ENCODE data around the gene AFF2. TPM values are rescaled to one million over a fixed set of nuclear protein-coding genes. Genes with fewer than 3 reads are reported as not detected.
"Not testable (repeated sequence)": the region's sequence is repeated elsewhere in the genome, so short reads cannot be mapped to it uniquely, and the experiment has no call there.

AFF2 gene
- total RNA-seq, 2 donors from 2014 or later: 0.77 to 1.0 TPM

DNA sequence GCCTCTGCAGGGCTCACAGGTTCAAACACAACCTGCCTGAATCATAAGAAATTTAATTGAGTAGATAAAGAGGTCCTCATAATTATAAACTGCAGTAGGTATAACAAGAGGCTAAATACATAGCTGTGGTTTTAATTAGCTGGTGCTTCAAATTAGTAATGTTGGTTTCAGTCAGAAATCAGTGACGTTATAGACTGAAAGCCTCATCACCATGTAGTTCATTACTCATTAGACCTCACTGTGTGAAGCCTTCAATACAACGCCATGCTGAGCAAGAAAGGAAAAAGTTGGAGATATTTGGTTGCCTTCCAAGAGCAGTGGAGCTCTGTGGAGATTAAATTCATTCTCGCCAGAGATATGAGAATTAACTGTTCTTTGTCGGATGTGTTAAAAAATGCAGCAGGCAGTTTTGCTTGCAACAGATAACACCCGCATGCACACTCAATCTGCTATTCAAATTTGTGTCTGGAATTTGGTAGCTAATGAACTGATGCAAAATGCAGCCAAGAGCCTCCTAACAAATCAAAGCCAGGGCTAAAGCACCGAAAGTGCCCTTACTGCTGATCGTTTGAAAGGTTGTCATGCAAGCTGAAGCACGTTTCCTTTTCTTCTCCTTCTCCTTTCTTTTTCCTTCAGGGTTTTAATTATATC is 148.9 kb downstream of the AFF2 start:
- peaks cover 0 to under 1% of the 10 kb centered on the region in 2 donors for H3K36me3 Mint-ChIP-seq
- no peak overlapping the region for H3K27ac Mint-ChIP-seq
- ATAC-seq: peak in 1 of 2 donors; percentile 18

DNA sequence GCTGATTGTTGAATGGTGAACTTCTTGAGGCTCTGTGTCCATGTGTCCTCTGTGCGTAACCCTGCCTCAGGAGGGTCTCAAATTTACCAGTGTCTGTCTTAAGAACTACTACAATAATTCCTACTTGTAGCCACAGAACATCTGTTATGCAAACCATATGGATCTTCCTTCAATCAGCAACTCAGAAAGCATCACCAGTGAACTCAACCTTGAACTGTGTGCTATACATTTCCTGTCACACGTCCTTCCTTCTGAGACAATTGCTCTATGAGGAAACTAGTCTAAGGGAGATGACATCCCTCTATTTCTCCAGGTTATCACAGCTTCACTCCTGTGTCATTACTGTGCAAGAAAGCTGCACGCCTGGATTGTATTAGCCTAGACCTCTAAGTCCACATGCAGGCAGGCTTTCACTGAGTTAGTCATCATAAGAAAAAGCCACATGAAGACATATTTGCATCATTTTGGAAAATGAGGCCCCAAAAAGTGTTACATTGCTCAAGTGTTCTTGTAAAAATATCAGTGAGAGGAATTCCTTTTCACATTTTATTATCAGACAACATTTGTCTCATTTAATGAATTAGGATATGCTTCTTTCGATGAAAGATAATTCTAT is 157.8 kb downstream of the AFF2 start:
- DNase-seq (ENCODE audit: low spot score in 2 of 2): no peak
- Mint-ChIP-seq H3K27ac (no peak overlapping the region), H3K36me3 (peaks cover 0 to 5% of the 10 kb centered on the region in 2 donors), H3K9me3 (peaks cover 5% of the 10 kb centered on the region in 2 donors)
- ATAC-seq: peak in 1 of 2 donors; percentile 38

More for the DNA sequence above, 148.9 kb downstream of the AFF2 start:
- DNase-seq (ENCODE audit: low spot score in 2 of 2): no peak
- H3K9me3 Mint-ChIP-seq: peaks cover 2 to 3% of the 10 kb centered on the region in 2 donors

DNA sequence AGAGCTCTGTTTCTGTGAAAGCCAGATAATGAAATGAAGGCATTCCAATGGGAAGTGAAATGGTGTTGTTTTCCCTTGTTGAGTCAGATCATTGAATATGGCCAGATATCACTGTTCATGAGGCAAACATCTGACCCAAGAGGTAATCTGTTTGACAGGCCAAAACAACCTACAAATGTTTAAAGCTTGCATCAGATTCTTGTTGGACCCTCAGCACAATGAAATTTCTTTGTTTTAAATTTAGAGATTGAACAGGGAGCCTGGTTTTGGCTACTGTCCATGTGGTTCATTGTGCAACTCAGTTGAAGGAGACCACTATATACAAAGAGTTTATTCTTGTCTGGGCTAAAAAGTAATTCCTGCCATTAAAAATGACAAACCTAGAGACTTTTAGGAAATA is 159.1 kb downstream of the AFF2 start:
- Mint-ChIP-seq H3K36me3 (peaks cover 0 to 2% of the 10 kb centered on the region in 2 donors), H3K27ac (no peak overlapping the region), H3K9me3 (peaks cover under 1% of the 10 kb centered on the region in 2 donors)
- ATAC-seq (no peak), DNase-seq (ENCODE audit: low spot score in 2 of 2) (no peak)

DNA sequence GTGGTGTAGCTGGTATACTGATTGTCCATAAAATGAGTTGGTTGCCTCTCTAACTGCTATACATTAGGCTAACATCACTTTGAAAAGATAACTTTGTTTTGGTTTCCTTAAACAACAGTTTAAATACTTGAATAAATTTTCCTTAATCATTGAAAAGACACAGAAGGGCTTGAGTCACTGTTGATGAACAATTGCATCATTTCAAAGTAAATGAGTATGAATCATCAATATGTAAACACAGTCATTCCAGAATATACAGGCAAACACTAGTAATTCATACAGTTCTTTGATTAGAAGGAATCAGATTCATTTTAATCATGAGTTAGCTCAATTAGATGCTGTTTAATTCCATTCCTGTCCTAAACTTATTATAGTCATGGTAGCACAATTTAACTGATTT is 160.6 kb downstream of the AFF2 start:
- Mint-ChIP-seq H3K9me3 (no peaks in the 10 kb centered on the region), H3K27ac (no peak overlapping the region), H3K36me3 (no peaks in the 10 kb centered on the region)
- DNase-seq (ENCODE audit: low spot score in 2 of 2): no peak
- ATAC-seq: no peak

DNA sequence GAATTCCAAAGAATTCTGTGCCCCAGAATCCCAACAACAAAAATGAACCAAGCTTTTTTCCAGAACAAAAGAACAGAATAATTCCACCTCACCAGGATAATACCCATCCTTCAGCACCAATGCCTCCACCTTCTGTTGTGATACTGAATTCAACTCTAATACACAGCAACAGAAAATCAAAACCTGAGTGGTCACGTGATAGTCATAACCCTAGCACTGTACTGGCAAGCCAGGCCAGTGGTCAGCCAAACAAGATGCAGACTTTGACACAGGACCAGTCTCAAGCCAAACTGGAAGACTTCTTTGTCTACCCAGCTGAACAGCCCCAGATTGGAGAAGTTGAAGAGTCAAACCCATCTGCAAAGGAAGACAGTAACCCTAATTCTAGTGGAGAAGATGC is 161.6 kb downstream of the AFF2 start:
- no peak for DNase-seq (ENCODE audit: low spot score in 2 of 2)
- Mint-ChIP-seq H3K9me3 (no peaks in the 10 kb centered on the region), H3K27ac (no peak overlapping the region), H3K36me3 (peaks cover 0 to under 1% of the 10 kb centered on the region in 2 donors)
- no peak for ATAC-seq

DNA sequence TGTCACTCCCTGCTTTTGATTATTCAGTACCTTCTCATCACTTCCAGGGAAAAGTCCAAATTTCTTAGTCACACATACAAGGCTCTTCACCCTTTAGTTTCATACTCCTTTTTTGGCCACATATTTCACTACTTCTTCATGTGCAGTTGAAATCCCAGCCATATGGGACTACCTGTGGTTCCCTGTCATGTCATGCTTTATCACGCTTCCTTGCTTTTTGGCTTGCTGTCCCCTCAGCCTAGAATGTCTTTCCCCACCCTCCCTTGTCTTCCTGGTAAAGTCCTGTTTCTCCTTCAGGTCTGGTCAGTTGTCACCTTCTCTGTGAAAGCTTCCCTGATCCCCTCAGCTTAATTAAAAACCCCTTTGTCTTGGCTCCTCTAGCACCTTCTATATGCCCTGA is 163.8 kb downstream of the AFF2 start:
- Mint-ChIP-seq H3K9me3 (peaks cover 0 to 8% of the 10 kb centered on the region in 2 donors), H3K27ac (no peak overlapping the region), H3K36me3 (peaks cover 5 to 13% of the 10 kb centered on the region in 2 donors)
- ATAC-seq (no peak), DNase-seq (ENCODE audit: low spot score in 2 of 2) (no peak)

DNA sequence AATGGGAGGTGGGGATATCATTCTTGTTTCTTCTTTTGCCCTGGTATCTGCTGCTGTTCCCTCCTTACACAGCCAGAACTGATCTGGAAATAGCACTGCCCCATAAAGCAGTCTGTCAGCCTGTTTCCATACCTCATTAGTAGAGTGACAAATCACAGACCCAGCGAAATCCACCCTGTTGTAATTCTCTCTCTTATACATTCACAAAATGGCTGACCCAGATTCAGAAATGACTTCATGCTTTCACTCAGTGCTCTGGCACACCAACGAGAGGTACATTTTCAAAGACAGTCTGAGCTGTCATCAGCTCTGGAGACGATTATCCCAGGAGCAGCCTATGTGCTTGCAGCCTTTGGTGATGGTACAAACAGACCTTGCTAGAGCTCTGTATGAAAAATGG is 164.6 kb downstream of the AFF2 start:
- H3K36me3 Mint-ChIP-seq: peaks cover 7 to 15% of the 10 kb centered on the region in 2 donors
- ATAC-seq (no peak), DNase-seq (ENCODE audit: low spot score in 2 of 2) (no peak)
- no peak overlapping the region for H3K27ac Mint-ChIP-seq
- H3K9me3 Mint-ChIP-seq: peaks cover 3 to 13% of the 10 kb centered on the region in 2 donors

DNA sequence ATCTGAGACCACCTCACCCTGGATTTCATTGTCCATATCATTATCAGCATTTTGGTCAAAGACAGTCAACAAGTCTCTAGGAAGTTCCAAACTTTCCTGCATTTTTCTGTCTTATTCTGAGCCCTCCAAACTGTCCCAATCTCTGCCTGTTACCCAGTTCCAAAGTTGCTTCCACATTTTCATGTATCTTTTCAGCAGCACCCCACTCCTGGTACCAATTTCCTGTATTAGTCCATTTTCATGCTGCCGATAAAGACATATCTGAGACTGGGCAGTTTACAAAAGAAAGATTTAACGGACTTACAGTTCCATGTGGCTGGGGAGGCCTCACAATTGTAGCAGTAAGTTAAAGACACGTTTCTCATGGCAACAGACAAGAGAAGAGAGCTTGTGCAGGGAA is 168.8 kb downstream of the AFF2 start:
- Mint-ChIP-seq H3K36me3 (peaks cover 7 to 15% of the 10 kb centered on the region in 2 donors), H3K9me3 (peaks cover 5 to 19% of the 10 kb centered on the region in 2 donors)
- not testable (repeated sequence) for ATAC-seq; DNase-seq (ENCODE audit: low spot score in 2 of 2); H3K27ac Mint-ChIP-seq

DNA sequence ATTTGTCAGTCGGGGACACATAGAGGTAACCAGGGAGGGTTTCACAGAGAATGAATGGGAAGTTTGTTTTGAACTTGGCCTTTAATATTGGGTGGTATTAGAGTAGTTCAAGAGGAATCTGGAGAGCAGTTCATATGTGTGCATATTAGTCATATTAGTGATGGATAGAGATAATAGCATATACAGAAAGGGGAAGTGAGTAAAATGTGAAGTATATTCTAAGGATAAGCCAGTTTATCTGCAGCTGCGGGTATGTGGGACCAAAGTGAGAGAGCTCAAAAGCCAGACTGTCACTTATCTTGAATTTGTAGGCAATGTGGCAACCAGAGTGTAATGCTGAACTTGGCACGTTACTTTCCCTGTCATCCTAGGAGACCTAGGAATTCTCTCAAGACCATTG is 169.9 kb downstream of the AFF2 start:
- H3K36me3 Mint-ChIP-seq: peaks cover 7 to 15% of the 10 kb centered on the region in 2 donors
- peaks cover 5 to 19% of the 10 kb centered on the region in 2 donors for H3K9me3 Mint-ChIP-seq
- ATAC-seq: no peak
- no peak overlapping the region for H3K27ac Mint-ChIP-seq
- no peak for DNase-seq (ENCODE audit: low spot score in 2 of 2)

DNA sequence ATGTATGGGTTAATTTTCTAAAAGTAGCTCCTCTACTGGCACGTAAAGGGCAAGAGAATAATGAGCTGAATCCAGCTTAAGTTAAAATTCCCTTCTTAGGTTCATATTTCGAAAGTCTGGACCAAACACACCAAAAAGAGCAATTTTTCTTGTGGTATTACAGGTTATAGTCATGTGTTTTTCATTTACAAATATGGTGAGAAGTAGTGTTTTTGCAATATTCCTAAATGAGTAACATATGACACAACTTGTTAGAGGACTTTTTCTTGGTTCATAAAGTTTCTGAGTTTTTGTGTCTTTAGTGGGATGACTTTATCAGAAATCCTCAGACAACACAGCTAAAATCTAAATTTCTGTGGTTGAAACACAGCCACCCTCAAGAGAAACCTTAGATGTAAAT is 172.1 kb downstream of the AFF2 start:
- H3K9me3 Mint-ChIP-seq: peaks cover 5 to 14% of the 10 kb centered on the region in 2 donors
- no peak for ATAC-seq
- H3K36me3 Mint-ChIP-seq: peaks cover 7 to 9% of the 10 kb centered on the region in 2 donors
- no peak for DNase-seq (ENCODE audit: low spot score in 2 of 2)
- no peak overlapping the region for H3K27ac Mint-ChIP-seq

DNA sequence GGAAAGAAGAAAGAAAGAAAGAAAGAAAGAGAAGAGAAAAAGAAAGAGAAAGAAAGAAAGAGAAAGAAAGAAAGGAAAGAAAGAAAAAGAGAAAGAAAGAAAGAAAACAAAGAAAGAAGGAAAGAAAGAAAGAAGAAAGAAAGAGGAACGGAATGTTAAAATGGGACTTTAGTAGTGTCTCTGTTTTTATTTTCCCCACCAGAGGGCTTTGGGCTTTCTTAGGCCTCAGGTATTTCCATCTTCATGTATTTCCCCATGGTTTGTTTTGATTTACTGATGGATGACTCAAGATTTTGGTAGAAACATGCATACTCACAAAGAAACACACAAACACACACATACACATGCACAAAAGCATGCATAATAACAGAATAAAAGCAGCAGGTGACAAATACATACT is 181.2 kb downstream of the AFF2 start:
- no peak for DNase-seq (ENCODE audit: low spot score in 2 of 2)
- no peak for ATAC-seq
- H3K9me3 Mint-ChIP-seq: no peaks in the 10 kb centered on the region
- H3K36me3 Mint-ChIP-seq: no peaks in the 10 kb centered on the region
- no peak overlapping the region for H3K27ac Mint-ChIP-seq

DNA sequence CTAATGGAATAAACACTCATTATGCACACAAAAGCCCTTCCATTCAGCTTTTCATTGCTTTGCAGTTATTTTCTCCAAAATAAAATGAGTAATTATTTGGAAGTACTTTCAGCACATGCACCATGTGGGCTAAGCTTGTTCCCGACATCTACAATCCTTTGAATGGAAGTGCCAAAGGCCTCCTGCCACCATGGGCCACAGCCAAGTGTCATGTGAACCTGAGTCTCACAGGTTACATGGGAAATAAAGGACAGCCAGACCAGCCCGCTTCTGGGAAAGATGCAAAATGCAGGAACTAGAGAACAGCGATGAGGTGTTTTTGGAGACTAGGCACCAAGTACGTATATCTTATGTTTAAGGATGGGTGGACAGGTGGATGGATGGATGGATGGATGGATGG is 181.8 kb downstream of the AFF2 start:
- no peak for ATAC-seq

DNA sequence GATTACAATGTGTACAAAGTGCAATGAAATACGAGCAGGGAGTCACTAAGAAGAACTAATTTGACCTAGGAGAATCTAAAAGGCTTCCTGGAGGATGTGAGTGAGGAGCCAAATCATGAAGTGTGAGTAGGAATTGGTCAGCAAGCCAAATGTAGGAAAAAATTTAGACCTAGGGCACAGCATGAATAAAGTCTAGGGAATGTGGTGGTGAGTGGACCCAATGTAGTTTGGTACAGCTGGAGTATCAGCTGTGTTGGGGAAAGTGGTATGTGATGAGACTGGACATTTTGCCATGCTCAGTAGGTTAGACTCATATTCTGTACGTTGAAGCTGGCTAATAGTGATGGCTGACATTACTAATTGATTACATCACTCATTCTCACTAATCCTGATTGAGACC is 191.0 kb downstream of the AFF2 start:
- Mint-ChIP-seq H3K36me3 (no peaks in the 10 kb centered on the region), H3K9me3 (no peaks in the 10 kb centered on the region), H3K27ac (no peak overlapping the region)
- ATAC-seq (no peak), DNase-seq (ENCODE audit: low spot score in 2 of 2) (no peak)

More for the DNA sequence above, 181.8 kb downstream of the AFF2 start:
- H3K9me3 Mint-ChIP-seq: no peaks in the 10 kb centered on the region
- no peaks in the 10 kb centered on the region for H3K36me3 Mint-ChIP-seq
- no peak for DNase-seq (ENCODE audit: low spot score in 2 of 2)
- H3K27ac Mint-ChIP-seq: no peak overlapping the region

DNA sequence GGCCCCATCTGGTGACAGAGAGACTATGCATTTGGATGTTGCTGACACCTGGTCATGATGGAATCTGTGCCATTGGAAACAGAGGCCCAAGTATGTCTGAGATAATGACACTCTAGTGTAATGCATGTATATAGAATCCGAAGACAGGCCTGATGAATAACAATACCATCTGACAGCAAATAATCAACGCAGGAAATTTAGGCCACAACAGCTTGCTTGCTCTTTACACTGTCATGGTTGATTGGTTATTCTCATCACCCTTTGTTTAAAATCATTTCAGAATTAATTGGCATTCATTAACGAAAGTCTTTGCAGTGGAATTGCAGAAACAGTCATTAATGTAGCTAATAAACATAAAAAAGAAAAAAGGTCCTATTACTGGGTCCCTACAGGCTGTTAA is 194.8 kb downstream of the AFF2 start:
- Mint-ChIP-seq H3K36me3 (no peaks in the 10 kb centered on the region), H3K9me3 (no peaks in the 10 kb centered on the region), H3K27ac (no peak overlapping the region)
- no peak for DNase-seq (ENCODE audit: low spot score in 2 of 2)
- no peak for ATAC-seq

DNA sequence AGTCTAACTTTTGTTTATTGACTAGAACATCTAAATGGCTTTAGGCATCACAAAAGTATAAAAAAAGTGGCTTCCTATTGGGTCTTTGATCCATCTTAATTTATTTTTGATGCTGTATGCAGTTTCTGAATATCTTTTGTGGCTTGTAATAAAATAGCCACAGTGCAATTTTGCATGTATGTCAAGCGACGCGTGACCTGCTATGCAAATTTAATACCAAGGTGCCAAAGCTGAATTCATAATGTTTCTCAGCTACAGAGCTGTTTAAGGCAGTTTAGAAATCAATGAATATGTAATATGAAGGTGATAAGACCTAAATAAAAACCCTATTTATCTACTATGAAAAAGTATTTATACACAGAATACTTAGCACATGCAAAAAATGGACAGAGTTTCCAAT is 197.8 kb downstream of the AFF2 start:
- no peak for ATAC-seq
- H3K9me3 Mint-ChIP-seq: no peaks in the 10 kb centered on the region
- no peak for DNase-seq (ENCODE audit: low spot score in 2 of 2)
- no peaks in the 10 kb centered on the region for H3K36me3 Mint-ChIP-seq
- no peak overlapping the region for H3K27ac Mint-ChIP-seq

DNA sequence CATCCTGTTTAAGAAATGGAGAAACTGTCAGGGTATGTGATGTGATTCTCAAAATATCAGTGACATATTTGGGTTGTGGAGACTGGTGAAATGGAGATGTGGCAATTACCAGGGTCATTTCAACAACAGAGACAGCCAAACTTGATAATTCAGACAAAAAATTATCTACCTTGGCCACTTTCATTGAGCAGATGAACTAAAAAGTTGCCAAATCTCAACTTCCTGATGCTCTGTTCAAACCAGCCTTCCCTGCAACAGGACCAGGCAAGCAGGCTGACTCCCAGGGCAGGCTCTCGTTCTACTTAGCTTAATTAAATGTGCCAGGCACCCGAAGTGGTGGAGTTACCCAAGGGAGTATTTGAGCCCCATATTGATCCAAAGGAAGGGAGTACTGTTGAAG is 199.6 kb downstream of the AFF2 start:
- DNase-seq (ENCODE audit: low spot score in 2 of 2): no peak
- H3K9me3 Mint-ChIP-seq: no peaks in the 10 kb centered on the region
- no peaks in the 10 kb centered on the region for H3K36me3 Mint-ChIP-seq
- no peak for ATAC-seq
- H3K27ac Mint-ChIP-seq: no peak overlapping the region

DNA sequence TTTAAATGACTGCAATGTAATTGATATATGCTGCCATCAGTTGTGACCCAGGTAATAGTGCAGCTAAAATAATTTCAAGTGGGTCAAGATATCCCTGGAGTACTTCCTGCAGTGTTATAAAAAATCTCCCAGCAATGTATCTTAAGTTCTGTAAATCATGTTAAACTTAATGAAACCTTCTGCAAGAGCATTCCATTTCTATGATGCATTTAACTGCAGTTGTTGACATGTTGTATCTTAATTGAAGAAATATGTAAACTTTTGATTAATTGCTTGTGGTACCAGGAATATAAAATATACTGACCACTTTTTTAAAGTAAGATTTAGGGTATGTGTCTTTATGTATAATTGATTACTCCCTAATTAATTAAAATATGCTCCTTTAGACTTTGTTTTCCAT is 213.6 kb downstream of the AFF2 start:
- ATAC-seq (no peak), DNase-seq (ENCODE audit: low spot score in 2 of 2) (no peak)
- H3K9me3 Mint-ChIP-seq: no peaks in the 10 kb centered on the region
- no peaks in the 10 kb centered on the region for H3K36me3 Mint-ChIP-seq
- H3K27ac Mint-ChIP-seq: no peak overlapping the region

DNA sequence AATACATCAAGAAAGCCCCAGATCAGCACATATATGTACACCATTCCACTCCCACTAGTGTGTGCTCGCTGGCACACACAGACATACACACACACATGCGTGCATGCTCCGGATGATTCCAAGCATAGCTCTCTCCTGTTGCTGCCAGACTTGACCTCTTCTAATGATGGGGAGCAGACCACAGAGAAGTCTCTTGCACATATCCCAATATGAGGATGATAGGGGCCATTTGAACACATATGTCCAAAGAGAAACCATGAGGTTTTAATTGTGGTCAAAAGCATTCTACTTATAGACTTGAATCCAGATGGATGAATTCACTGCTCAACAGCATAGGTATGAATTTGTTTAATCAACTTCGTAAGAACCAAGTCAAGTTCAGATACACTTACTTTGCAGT is 214.9 kb downstream of the AFF2 start:
- Mint-ChIP-seq H3K9me3 (no peaks in the 10 kb centered on the region), H3K27ac (no peak overlapping the region), H3K36me3 (no peaks in the 10 kb centered on the region)
- DNase-seq (ENCODE audit: low spot score in 2 of 2) (no peak), ATAC-seq (no peak)
